ENCODE results near the gene FAAP20.

DNA sequence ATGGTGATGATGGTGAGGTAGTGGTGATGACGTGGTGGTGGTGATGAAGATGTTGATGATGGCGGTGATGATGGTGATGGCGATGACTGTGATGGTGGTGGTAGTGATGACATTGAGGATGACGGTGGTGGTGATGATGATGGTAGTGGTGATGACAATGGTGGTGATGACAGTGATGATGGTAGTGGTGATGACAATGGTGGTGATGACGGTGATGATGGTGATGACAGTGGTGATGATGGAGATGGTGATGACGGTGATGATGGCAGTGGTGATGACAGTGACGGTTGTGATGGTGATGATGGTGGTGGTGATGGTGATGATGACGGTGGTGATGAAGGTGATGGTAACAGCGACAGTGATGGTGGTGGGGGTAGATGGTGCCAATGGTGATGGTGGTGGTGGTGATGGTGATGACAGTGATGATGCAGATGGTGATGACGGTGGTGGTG, 39.4 kb downstream of the FAAP20 start:
- no peak for TF ChIP-seq CTCF (conservative IDR thresholded peaks at IDR 0.05 in 1 of 2, IDR thresholded peaks at IDR 0.05 in 1 of 2; ENCODE audit: extremely low read depth in 1 of 2, insufficient read depth in 1 of 2, low read depth in 1 of 2, low read length in 2 of 2)
- no peak for TF ChIP-seq EZH2 (IDR thresholded peaks at IDR 0.05; ENCODE audit: borderline replicate concordance, low read length)
